ENCODE results near the gene COASY.

COASY gene

DNA sequence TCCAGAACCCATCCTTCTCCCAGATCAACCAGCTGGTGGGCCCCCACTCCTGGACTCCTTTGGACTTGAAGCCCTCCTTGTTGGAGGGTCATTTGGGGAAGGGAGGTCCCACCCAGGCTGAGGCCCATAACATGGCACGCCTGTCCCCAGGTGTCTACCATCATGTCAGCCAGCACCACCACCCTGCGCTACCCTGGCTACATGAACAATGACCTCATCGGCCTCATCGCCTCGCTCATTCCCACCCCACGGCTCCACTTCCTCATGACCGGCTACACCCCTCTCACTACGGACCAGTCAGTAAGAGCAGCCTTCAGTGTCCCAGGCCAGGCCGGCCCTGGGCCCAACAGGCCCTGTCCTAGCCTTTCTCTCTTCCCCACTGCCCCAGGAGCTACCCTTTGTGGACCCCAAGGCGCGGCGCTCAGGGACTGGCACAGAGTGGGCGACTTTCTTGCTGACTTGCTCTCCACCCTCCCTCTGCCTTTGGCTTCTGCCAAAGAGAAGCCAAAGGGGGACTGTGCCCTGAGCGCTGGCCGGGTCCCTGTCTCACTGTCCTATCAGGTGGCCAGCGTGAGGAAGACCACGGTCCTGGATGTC lies 51.8 kb downstream of the COASY start:
- H3K9ac ChIP-seq (ENCODE audit: low read length), result no peak overlapping the region
- no peak overlapping the region for H3K27ac ChIP-seq (ENCODE audit: low read depth, low read length, poor library complexity, severe bottlenecking)
- no peak for TF ChIP-seq EZH2 (IDR thresholded peaks at IDR 0.05; ENCODE audit: borderline replicate concordance, low read length)
- TF ChIP-seq, protein P1, sequence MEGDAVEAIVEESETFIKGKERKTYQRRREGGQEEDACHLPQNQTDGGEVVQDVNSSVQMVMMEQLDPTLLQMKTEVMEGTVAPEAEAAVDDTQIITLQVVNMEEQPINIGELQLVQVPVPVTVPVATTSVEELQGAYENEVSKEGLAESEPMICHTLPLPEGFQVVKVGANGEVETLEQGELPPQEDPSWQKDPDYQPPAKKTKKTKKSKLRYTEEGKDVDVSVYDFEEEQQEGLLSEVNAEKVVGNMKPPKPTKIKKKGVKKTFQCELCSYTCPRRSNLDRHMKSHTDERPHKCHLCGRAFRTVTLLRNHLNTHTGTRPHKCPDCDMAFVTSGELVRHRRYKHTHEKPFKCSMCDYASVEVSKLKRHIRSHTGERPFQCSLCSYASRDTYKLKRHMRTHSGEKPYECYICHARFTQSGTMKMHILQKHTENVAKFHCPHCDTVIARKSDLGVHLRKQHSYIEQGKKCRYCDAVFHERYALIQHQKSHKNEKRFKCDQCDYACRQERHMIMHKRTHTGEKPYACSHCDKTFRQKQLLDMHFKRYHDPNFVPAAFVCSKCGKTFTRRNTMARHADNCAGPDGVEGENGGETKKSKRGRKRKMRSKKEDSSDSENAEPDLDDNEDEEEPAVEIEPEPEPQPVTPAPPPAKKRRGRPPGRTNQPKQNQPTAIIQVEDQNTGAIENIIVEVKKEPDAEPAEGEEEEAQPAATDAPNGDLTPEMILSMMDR (IDR thresholded peaks at IDR 0.05; ENCODE audit: low read length), result no peak
- peaks cover 45% of the 10 kb centered on the region for H3K36me3 ChIP-seq (ENCODE audit: insufficient read depth, low read length)
- H3K9me3 ChIP-seq (ENCODE audit: low read length), result no peaks in the 10 kb centered on the region
- no peak overlapping the region for H3K4me3 ChIP-seq (ENCODE audit: low read depth, low read length, poor library complexity, severe bottlenecking)
- no peaks in the 10 kb centered on the region for H3F3A ChIP-seq (ENCODE audit: insufficient read depth, low read length)
- peaks cover 5% of the 10 kb centered on the region for H3K79me2 ChIP-seq (ENCODE audit: insufficient read depth, low read length)
- no peaks in the 10 kb centered on the region for H3K9me2 ChIP-seq (ENCODE audit: low read depth, low read length)
- H3K4me2 ChIP-seq (ENCODE audit: low read length), result no peak overlapping the region
- H3K27me3 ChIP-seq (ENCODE audit: insufficient read depth, low read length), result no peaks in the 10 kb centered on the region
- no peak overlapping the region for H2AFZ ChIP-seq (ENCODE audit: low read length)
- H3K4me1 ChIP-seq (ENCODE audit: insufficient read depth, low read length, severe bottlenecking), result peaks cover 12% of the 10 kb centered on the region
- no peaks in the 10 kb centered on the region for H4K20me1 ChIP-seq (ENCODE audit: insufficient read depth, low read length)

Data from OCI-LY1 (cell line).